ENCODE results near the gene TCERG1L. TPM values are rescaled to one million over a fixed set of nuclear protein-coding genes. Genes with fewer than 3 reads are reported as not detected.

The TCERG1L gene
- polyA plus RNA-seq, 1 of the 3 experiments (the other 2 are of a cell fraction), result not detected

DNA sequence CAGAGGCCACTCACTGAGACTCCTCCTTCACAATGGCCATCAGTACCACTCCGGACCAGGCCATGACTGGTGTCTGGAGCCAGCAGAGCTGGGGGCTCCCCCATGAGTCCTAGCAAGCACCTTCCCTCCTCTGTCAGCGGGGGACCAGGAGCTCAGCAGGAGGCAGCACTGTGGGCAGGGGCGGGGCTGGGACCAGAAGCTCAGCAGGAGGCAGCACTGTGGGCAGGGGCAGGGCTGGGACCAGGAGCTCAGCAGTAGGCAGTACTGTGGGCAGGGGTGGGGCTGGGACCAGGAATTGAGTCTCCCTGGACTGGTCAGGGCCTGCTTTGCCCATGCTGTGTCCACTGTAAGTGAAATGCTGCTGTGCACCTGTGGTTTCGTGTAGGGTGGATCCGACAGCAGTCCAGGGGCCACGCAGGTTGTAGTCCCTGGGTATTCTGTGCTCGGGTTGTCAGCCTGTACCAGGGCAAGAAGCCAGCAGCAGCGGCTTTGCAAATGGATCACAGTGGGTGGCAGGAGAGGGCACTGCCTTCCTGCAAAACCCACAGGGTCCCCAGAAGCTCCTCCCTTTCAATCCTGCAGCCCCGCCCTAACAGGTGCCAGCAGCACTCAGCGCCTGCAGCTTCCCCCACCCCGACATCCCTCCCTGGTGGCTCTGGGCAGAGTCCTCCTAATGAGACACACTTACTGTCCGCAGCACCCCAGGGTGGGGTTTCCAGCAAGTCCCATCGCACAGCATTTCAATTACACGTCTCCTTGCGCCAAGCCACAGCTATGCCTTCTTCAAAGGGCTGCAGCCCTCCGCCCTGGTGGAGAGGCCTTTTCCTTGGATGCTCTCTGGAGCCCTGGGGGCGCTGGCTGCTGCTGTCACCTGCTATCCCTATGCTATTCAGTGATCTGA, 220.5 kb downstream of the TCERG1L start:
- Histone ChIP-seq H3K9me2 (no peaks in the 10 kb centered on the region), H3K36me3 (replicated peaks in 1 of 2; ENCODE audit: control insufficient read depth in 1 of 2, insufficient read depth in 2 of 2, low read length in 1 of 2) (no peaks in the 10 kb centered on the region), H3K4me1 (ENCODE audit: control insufficient read depth in 1 of 2, insufficient read depth in 2 of 2, low read depth in 1 of 2, low read length in 1 of 2) (peaks cover 0 to 4% of the 10 kb centered on the region in 2 experiments; a peak in 1 of 4 replicates), H4K20me1 (ENCODE audit: insufficient read depth) (no peaks in the 10 kb centered on the region), H3K9ac (no peak overlapping the region), H3K79me2 (ENCODE audit: insufficient read depth) (no peaks in the 10 kb centered on the region), H2AFZ (ENCODE audit: low read depth) (no peak overlapping the region), H3K4me3 (ENCODE audit: low read depth in 2 of 2, low read length in 1 of 2) (no peak overlapping the region), H3K4me2 (no peak overlapping the region), H3K27me3 (ENCODE audit: insufficient read depth) (no peaks in the 10 kb centered on the region), H3F3A (replicated peaks; ENCODE audit: insufficient read depth) (no peaks in the 10 kb centered on the region), H3K27ac (ENCODE audit: low read depth in 2 of 2, low read length in 1 of 2) (no peak overlapping the region), H3K9me3 (no peaks in the 10 kb centered on the region)
- 48% methylated on average over 8 of the region's 17 CpGs for WGBS (ENCODE audit: low lambda C conversion rate)
- CTCF ChIA-PET, result no interaction called here
- POLR2A ChIA-PET, result no interaction called here
- TF ChIP-seq, protein P1, sequence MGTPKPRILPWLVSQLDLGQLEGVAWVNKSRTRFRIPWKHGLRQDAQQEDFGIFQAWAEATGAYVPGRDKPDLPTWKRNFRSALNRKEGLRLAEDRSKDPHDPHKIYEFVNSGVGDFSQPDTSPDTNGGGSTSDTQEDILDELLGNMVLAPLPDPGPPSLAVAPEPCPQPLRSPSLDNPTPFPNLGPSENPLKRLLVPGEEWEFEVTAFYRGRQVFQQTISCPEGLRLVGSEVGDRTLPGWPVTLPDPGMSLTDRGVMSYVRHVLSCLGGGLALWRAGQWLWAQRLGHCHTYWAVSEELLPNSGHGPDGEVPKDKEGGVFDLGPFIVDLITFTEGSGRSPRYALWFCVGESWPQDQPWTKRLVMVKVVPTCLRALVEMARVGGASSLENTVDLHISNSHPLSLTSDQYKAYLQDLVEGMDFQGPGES (IDR thresholded peaks at IDR 0.05; ENCODE audit: low read depth, low read length), result no peak
- TF ChIP-seq GATA2 (CRISPR knock-in tag; IDR thresholded peaks at IDR 0.05) (no peak), RAD21 (IDR thresholded peaks at IDR 0.05; ENCODE audit: low read length) (no peak), FOSL2 (IDR thresholded peaks at IDR 0.05; ENCODE audit: borderline replicate concordance, low read depth) (no peak), YY1 (IDR thresholded peaks at IDR 0.05; ENCODE audit: low read depth) (no peak), GABPA (IDR thresholded peaks at IDR 0.05; ENCODE audit: low read depth) (no peak), MXI1 (IDR thresholded peaks at IDR 0.05; ENCODE audit: low read depth, low read length) (no peak), NFIC (IDR thresholded peaks at IDR 0.05; ENCODE audit: borderline replicate concordance) (no peak), CHD2 (IDR thresholded peaks at IDR 0.05; ENCODE audit: low read length, partially characterized antibody) (no peak)
- TF ChIP-seq, protein P2, sequence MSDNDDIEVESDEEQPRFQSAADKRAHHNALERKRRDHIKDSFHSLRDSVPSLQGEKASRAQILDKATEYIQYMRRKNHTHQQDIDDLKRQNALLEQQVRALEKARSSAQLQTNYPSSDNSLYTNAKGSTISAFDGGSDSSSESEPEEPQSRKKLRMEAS (IDR thresholded peaks at IDR 0.05; ENCODE audit: low read depth), result no peak
- TF ChIP-seq, protein P3, sequence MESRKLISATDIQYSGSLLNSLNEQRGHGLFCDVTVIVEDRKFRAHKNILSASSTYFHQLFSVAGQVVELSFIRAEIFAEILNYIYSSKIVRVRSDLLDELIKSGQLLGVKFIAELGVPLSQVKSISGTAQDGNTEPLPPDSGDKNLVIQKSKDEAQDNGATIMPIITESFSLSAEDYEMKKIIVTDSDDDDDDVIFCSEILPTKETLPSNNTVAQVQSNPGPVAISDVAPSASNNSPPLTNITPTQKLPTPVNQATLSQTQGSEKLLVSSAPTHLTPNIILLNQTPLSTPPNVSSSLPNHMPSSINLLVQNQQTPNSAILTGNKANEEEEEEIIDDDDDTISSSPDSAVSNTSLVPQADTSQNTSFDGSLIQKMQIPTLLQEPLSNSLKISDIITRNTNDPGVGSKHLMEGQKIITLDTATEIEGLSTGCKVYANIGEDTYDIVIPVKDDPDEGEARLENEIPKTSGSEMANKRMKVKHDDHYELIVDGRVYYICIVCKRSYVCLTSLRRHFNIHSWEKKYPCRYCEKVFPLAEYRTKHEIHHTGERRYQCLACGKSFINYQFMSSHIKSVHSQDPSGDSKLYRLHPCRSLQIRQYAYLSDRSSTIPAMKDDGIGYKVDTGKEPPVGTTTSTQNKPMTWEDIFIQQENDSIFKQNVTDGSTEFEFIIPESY (IDR thresholded peaks at IDR 0.05; ENCODE audit: borderline replicate concordance, low read depth), result no peak
- TF ChIP-seq, protein P4, sequence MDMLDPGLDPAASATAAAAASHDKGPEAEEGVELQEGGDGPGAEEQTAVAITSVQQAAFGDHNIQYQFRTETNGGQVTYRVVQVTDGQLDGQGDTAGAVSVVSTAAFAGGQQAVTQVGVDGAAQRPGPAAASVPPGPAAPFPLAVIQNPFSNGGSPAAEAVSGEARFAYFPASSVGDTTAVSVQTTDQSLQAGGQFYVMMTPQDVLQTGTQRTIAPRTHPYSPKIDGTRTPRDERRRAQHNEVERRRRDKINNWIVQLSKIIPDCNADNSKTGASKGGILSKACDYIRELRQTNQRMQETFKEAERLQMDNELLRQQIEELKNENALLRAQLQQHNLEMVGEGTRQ (IDR thresholded peaks at IDR 0.05; ENCODE audit: borderline replicate concordance, low read depth, low read length), result no peak
- TF ChIP-seq, protein P5, sequence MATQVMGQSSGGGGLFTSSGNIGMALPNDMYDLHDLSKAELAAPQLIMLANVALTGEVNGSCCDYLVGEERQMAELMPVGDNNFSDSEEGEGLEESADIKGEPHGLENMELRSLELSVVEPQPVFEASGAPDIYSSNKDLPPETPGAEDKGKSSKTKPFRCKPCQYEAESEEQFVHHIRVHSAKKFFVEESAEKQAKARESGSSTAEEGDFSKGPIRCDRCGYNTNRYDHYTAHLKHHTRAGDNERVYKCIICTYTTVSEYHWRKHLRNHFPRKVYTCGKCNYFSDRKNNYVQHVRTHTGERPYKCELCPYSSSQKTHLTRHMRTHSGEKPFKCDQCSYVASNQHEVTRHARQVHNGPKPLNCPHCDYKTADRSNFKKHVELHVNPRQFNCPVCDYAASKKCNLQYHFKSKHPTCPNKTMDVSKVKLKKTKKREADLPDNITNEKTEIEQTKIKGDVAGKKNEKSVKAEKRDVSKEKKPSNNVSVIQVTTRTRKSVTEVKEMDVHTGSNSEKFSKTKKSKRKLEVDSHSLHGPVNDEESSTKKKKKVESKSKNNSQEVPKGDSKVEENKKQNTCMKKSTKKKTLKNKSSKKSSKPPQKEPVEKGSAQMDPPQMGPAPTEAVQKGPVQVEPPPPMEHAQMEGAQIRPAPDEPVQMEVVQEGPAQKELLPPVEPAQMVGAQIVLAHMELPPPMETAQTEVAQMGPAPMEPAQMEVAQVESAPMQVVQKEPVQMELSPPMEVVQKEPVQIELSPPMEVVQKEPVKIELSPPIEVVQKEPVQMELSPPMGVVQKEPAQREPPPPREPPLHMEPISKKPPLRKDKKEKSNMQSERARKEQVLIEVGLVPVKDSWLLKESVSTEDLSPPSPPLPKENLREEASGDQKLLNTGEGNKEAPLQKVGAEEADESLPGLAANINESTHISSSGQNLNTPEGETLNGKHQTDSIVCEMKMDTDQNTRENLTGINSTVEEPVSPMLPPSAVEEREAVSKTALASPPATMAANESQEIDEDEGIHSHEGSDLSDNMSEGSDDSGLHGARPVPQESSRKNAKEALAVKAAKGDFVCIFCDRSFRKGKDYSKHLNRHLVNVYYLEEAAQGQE (IDR thresholded peaks at IDR 0.05; ENCODE audit: low read depth, low read length), result no peak
- DNase-seq, result no peak
